ENCODE measurements around the gene DCAF17.
"Not testable (repeated sequence)": the region's sequence is repeated elsewhere in the genome, so short reads cannot be mapped to it uniquely, and the experiment has no call there.

Gene DCAF17

GRCh38 chr2:171469176-171469575, 35.1 kb downstream of the DCAF17 start:
- no peak for DNase-seq

GRCh38 chr2:171470129-171470528, 36.1 kb downstream of the DCAF17 start:
- DNase-seq, result no peak

GRCh38 chr2:171475979-171476378, 42.0 kb downstream of the DCAF17 start:
- no peak for DNase-seq

- no peak for DNase-seq
These were observed 44.3 kb downstream of the DCAF17 start for GRCh38 chr2:171478345-171478744.

- DNase-seq, result no peak
These were observed 45.3 kb downstream of the DCAF17 start for GRCh38 chr2:171479154-171479814.

GRCh38 chr2:171480908-171481307, 46.9 kb downstream of the DCAF17 start:
- DNase-seq, result no peak

- DNase-seq, result no peak
These were observed 48.3 kb downstream of the DCAF17 start for GRCh38 chr2:171482308-171482707.

GRCh38 chr2:171482877-171483276, 48.9 kb downstream of the DCAF17 start:
- no peak for DNase-seq

- no peak for DNase-seq
These were observed 49.8 kb downstream of the DCAF17 start for GRCh38 chr2:171483793-171484192.

GRCh38 chr2:171485116-171485515, 51.1 kb downstream of the DCAF17 start:
- DNase-seq, result no peak

GRCh38 chr2:171487201-171487600, 53.2 kb downstream of the DCAF17 start:
- no peak for DNase-seq

GRCh38 chr2:171487803-171488259, 53.8 kb downstream of the DCAF17 start:
- DNase-seq, result no peak

GRCh38 chr2:171490577-171490976, 56.6 kb downstream of the DCAF17 start:
- no peak for DNase-seq

- DNase-seq, result no peak
These were observed 57.3 kb downstream of the DCAF17 start for GRCh38 chr2:171491292-171491691.

GRCh38 chr2:171492664-171493063, 58.6 kb downstream of the DCAF17 start:
- DNase-seq, result no peak

- not testable (repeated sequence) for DNase-seq
These were observed 63.6 kb downstream of the DCAF17 start for GRCh38 chr2:171497664-171498063.

GRCh38 chr2:171505374-171505773, 71.3 kb downstream of the DCAF17 start:
- no peak for DNase-seq

- DNase-seq, result no peak
These were observed 76.1 kb downstream of the DCAF17 start for GRCh38 chr2:171509945-171510731.

GRCh38 chr2:171512014-171512413, 78.0 kb downstream of the DCAF17 start:
- no peak for DNase-seq

GRCh38 chr2:171512683-171513195, 78.7 kb downstream of the DCAF17 start:
- DNase-seq, result no peak

GRCh38 chr2:171513719-171514160, 79.7 kb downstream of the DCAF17 start:
- DNase-seq, result no peak

GRCh38 chr2:171514908-171515582, 81.0 kb downstream of the DCAF17 start:
- DNase-seq, result no peak

GRCh38 chr2:171515672-171516298, 81.8 kb downstream of the DCAF17 start:
- no peak for DNase-seq
